Spleen (tissue), 11 donors: ENCODE measurements around the gene WSCD1. TPM values are rescaled to one million over a fixed set of nuclear protein-coding genes. Genes with fewer than 3 reads are reported as not detected.

Experiments
- DNase-seq: peaks from one replicate; pipeline ENCODE4 v3.0.0-alpha.2; 2020
- H3K27ac ChIP-seq, 8 donors: fragments of 200-600 bp; sonication (generic) in 7 of 8; 1 replicate in 4 of 8; 2 replicates in 4 of 8; pipeline versions ENCODE4 v1.5.0 to v1.8.0; 2016 to 2021; ENCODE audit warnings: inconsistent platforms in 4 of 8, mild to moderate bottlenecking in 4 of 8, moderate library complexity in 1 of 8
- H3K27me3 ChIP-seq, 7 donors: fragments of 200-600 bp; sonication (generic) in 6 of 7; replicated peaks in 1 of 7; 1 replicate in 4 of 7; 2 replicates in 3 of 7; pipeline versions ENCODE4 v1.5.0 to v1.8.0; 2016 to 2021; ENCODE audit warnings: inconsistent platforms in 3 of 7, mild to moderate bottlenecking in 1 of 7
- H3K36me3 ChIP-seq, 6 donors: fragments of 200-600 bp; sonication (generic) in 5 of 6; 1 replicate in 4 of 6; 2 replicates in 2 of 6; pipeline versions ENCODE4 v1.5.0 to v1.8.0; 2016 to 2021; ENCODE audit warnings: inconsistent platforms in 2 of 6
- H3K4me1 ChIP-seq, 6 donors: fragments of 200-600 bp; sonication (generic) in 5 of 6; 1 replicate in 3 of 6; 2 replicates in 3 of 6; pipeline versions ENCODE4 v1.5.0 to v1.8.0; 2016 to 2021; ENCODE audit warnings: inconsistent platforms in 3 of 6
- H3K4me3 ChIP-seq, 8 donors: fragments of 200-600 bp; sonication (generic) in 7 of 8; 1 replicate in 4 of 8; 2 replicates in 4 of 8; pipeline versions ENCODE4 v1.5.0 to v1.8.0; 2016 to 2021; ENCODE audit warnings: inconsistent platforms in 4 of 8, mild to moderate bottlenecking in 4 of 8, moderate library complexity in 2 of 8
- H3K9me3 ChIP-seq, 8 donors: fragments of 200-600 bp; sonication (generic) in 7 of 8; 1 replicate in 4 of 8; 2 replicates in 4 of 8; pipeline versions ENCODE4 v1.5.0 to v1.8.0; 2016 to 2021; ENCODE audit warnings: inconsistent platforms in 4 of 8
- POLR2A ChIP-seq, 3 donors: fragments of 450-650 bp; IDR thresholded peaks; one replicate each; pipeline ENCODE4 v1.5.1; 2017; ENCODE audit warnings: antibody characterized with exemption in 3 of 3, mild to moderate bottlenecking in 1 of 3
- POLR2AphosphoS5 ChIP-seq, 3 donors: sonication (generic); formaldehyde crosslinking; IDR thresholded peaks; one replicate each; pipeline ENCODE4 v1.5.1; 2017; ENCODE audit warnings: antibody characterized with exemption in 3 of 3
- WGBS, 5 donors: extraction: QIAGEN DNeasy Blood & Tissue Kit in 3 of 5; methylation state at CpG; one replicate each; pipeline versions ENCODE4 v1.1.5 to v1.1.7; 2013 to 2018; 5-methylcytosine and 5-hydroxymethylcytosine counted together
- intact Hi-C: fragments of 100-400 bp; cut with DNase I; formaldehyde crosslinking; loops from one replicate; pipeline ENCODE4 v1.15.0; 2023; ENCODE audit warnings: low total_unique reads
- polyA plus RNA-seq, 3 donors: library from polyadenylated mRNA; stranded (reverse); fragments of 200-250 nt; gene quantifications; one replicate each; pipeline ENCODE4 v1.2.1, GENCODE V29; 2013
- total RNA-seq, 7 donors: library from RNA; depleted of rRNA in 3 of 7; stranded (reverse); fragments of >200 nt in 3 of 7; fragmentation: NEBNext Ultra II Directional in 4 of 7; extraction: Animal tissue kit (Norgen Biotek cat#: 25700) in 4 of 7; gene quantifications; one replicate each; pipeline versions ENCODE4 v1.1.0 to v1.2.1, GENCODE V29; 2016 to 2021
- TF ChIP-seq, protein P1 (sequence below), 11 experiments: fragments of 200-600 bp in 7 of 11; fragments of 450-650 bp in 4 of 11; sonication (generic) in 4 of 11; IDR thresholded peaks in 8 of 11; conservative IDR thresholded peaks in 3 of 11; 1 replicate in 7 of 11; 2 replicates in 4 of 11; pipeline versions ENCODE4 v1.4.0 to v1.8.0; 2016 to 2021; ENCODE audit warnings: antibody characterized with exemption in 11 of 11, inconsistent platforms in 4 of 11, mild to moderate bottlenecking in 1 of 11
- donor health status: healthy with polysubstance abuse.
- donor health status: DM: no; HTN: no; CAD: no; lungs with moderate emphysema.
- donor health status: DM: no; HTN: no; CAD: no.
- donor health status: Bipolar disorder and iron deficiency.
- donor health status: healthy.
- donor health status: DM: no; HTN: no; CAD: no.
- donor health status: DM: yes; HTN: yes; CAD: no.

Gene WSCD1
- total and polyA plus RNA-seq, 10 donors: 2.4 to 84.1 (median 44.3) TPM

DNA sequence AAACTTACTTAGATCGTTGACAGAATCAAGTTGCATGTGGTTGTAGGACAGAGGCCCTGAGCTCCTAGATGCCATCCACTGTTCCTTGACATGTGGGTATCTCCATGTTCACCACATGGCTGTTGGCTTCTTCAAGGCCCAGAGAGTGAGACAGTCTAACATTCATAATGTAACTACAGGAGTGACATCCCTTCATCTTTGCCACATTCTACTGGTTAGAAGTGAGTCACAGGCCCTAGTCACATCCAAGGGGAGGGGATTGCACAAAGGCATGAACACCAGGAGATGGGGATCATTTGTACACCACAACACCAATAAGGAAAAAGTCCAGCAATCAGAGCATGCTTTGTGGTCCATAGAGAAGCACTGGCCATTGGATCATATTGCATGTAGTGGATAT is 56.6 kb downstream of the WSCD1 start:
- H3K4me3 ChIP-seq: no peak overlapping the region
- intact Hi-C loops: no loop called here
- WGBS, 5 donors: 84 to 96% (median 89%) methylated on average over 1 of the region's 1 CpG
- TF ChIP-seq POLR2AphosphoS5 (IDR thresholded peaks at IDR 0.05): no peak
- TF ChIP-seq, protein P1, sequence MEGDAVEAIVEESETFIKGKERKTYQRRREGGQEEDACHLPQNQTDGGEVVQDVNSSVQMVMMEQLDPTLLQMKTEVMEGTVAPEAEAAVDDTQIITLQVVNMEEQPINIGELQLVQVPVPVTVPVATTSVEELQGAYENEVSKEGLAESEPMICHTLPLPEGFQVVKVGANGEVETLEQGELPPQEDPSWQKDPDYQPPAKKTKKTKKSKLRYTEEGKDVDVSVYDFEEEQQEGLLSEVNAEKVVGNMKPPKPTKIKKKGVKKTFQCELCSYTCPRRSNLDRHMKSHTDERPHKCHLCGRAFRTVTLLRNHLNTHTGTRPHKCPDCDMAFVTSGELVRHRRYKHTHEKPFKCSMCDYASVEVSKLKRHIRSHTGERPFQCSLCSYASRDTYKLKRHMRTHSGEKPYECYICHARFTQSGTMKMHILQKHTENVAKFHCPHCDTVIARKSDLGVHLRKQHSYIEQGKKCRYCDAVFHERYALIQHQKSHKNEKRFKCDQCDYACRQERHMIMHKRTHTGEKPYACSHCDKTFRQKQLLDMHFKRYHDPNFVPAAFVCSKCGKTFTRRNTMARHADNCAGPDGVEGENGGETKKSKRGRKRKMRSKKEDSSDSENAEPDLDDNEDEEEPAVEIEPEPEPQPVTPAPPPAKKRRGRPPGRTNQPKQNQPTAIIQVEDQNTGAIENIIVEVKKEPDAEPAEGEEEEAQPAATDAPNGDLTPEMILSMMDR (IDR thresholded peaks at IDR 0.05 in 8 of 11, conservative IDR thresholded peaks at IDR 0.05 in 3 of 11): no peak
- no peak for TF ChIP-seq POLR2A (IDR thresholded peaks at IDR 0.05)
- DNase-seq: no peak
- peaks cover 0 to 4% (median 0%) of the 10 kb centered on the region in 6 donors for H3K36me3 ChIP-seq
- no peak overlapping the region for H3K27ac ChIP-seq
- H3K9me3 ChIP-seq: peaks cover 4 to 32% (median 19%) of the 10 kb centered on the region in 8 donors
- H3K4me1 ChIP-seq: no peaks in the 10 kb centered on the region
- peaks cover 0 to 4% (median 0%) of the 10 kb centered on the region in 7 donors for H3K27me3 ChIP-seq

GRCh38 chr17:6134721-6135120 is 64.5 kb downstream of the WSCD1 start:
- DNase-seq: no peak
- Histone ChIP-seq H3K4me1 (no peaks in the 10 kb centered on the region), H3K36me3 (no peaks in the 10 kb centered on the region), H3K27ac (no peak overlapping the region), H3K27me3 (peaks cover 0 to 22% (median 0%) of the 10 kb centered on the region in 7 donors), H3K4me3 (no peak overlapping the region), H3K9me3 (no peaks in the 10 kb centered on the region)
- TF ChIP-seq POLR2A (IDR thresholded peaks at IDR 0.05): no peak
- TF ChIP-seq, protein P1 (IDR thresholded peaks at IDR 0.05 in 8 of 11, conservative IDR thresholded peaks at IDR 0.05 in 3 of 11): no peak
- TF ChIP-seq POLR2AphosphoS5 (IDR thresholded peaks at IDR 0.05): no peak
- intact Hi-C loops: no loop called here
- WGBS, 5 donors: 79 to 92% (median 91%) methylated on average over 2 of the region's 2 CpGs

DNA sequence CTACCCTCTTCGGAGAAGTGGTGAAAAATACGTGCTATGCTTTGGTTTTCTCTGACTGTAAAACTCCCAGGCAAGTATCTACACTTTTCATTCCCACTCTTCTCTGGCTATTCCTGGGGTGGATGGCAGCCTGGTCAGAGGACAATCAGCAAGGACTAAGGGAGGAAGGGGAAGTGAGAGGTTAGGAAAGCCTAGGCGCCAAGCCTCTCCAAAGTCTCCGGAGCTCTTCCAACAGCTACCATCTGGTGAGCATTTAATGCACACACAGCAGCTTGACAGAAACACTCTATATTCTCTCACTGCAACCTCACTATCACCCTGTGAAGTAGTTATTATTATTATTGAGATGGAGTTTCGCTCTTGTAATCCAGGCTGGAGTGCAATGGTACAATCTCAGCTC is 65.1 kb downstream of the WSCD1 start:
- Histone ChIP-seq H3K27ac (no peak overlapping the region), H3K36me3 (no peaks in the 10 kb centered on the region), H3K27me3 (peaks cover 0 to 22% (median 0%) of the 10 kb centered on the region in 7 donors), H3K4me1 (no peaks in the 10 kb centered on the region), H3K4me3 (no peak overlapping the region), H3K9me3 (no peaks in the 10 kb centered on the region)
- TF ChIP-seq POLR2AphosphoS5 (IDR thresholded peaks at IDR 0.05) (no peak), POLR2A (IDR thresholded peaks at IDR 0.05) (no peak)
- TF ChIP-seq, protein P1 (IDR thresholded peaks at IDR 0.05 in 8 of 11, conservative IDR thresholded peaks at IDR 0.05 in 3 of 11): no peak
- WGBS, 5 donors: 42 to 55% (median 48%) methylated on average over 5 of the region's 5 CpGs
- no peak for DNase-seq
- intact Hi-C loops: no loop called here

GRCh38 chr17:6135996-6136395 is 65.8 kb downstream of the WSCD1 start:
- TF ChIP-seq, protein P1 (IDR thresholded peaks at IDR 0.05 in 8 of 11, conservative IDR thresholded peaks at IDR 0.05 in 3 of 11): no peak
- no peak for TF ChIP-seq POLR2A (IDR thresholded peaks at IDR 0.05)
- TF ChIP-seq POLR2AphosphoS5 (IDR thresholded peaks at IDR 0.05): no peak

More at GRCh38 chr17:6135996-6136395, 65.8 kb downstream of the WSCD1 start:
- no peaks in the 10 kb centered on the region for H3K9me3 ChIP-seq
- H3K27ac ChIP-seq: no peak overlapping the region
- peaks cover 0 to 22% (median 0%) of the 10 kb centered on the region in 7 donors for H3K27me3 ChIP-seq
- H3K4me3 ChIP-seq: no peak overlapping the region
- no peaks in the 10 kb centered on the region for H3K4me1 ChIP-seq
- H3K36me3 ChIP-seq: no peaks in the 10 kb centered on the region
- intact Hi-C loops: no loop called here
- DNase-seq: no peak
- WGBS, 5 donors: 84 to 93% (median 87%) methylated on average over 8 of the region's 8 CpGs
